Measurements from ENCODE around the gene CD300H. TPM values are rescaled to one million over a fixed set of nuclear protein-coding genes. Genes with fewer than 3 reads are reported as not detected.

Gene CD300H
- polyA plus RNA-seq, 3 donors, result 57.9 to 148 (median 84.7) TPM

DNA sequence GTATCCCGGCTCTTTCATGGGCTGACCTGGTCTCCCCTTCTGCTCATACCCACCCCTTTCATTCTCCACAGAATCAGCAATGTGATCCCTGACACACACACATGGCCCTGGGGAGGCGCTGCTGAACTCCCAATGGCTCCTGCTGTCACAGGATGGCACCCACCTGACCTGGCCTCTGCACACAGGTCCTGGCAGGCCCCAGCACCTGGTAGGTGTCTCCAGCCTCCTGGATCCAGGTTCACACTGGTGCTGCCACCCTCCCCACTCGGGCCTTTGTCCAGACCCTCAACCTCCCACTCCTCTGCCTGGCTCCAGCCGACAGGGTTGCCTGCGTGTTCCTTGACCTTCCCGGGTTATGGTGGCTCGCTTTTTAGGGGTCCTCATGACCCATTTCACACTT, 20.0 kb downstream of the CD300H start:
- TF ChIP-seq, protein P1, sequence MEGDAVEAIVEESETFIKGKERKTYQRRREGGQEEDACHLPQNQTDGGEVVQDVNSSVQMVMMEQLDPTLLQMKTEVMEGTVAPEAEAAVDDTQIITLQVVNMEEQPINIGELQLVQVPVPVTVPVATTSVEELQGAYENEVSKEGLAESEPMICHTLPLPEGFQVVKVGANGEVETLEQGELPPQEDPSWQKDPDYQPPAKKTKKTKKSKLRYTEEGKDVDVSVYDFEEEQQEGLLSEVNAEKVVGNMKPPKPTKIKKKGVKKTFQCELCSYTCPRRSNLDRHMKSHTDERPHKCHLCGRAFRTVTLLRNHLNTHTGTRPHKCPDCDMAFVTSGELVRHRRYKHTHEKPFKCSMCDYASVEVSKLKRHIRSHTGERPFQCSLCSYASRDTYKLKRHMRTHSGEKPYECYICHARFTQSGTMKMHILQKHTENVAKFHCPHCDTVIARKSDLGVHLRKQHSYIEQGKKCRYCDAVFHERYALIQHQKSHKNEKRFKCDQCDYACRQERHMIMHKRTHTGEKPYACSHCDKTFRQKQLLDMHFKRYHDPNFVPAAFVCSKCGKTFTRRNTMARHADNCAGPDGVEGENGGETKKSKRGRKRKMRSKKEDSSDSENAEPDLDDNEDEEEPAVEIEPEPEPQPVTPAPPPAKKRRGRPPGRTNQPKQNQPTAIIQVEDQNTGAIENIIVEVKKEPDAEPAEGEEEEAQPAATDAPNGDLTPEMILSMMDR (IDR thresholded peaks at IDR 0.05), result no peak
- Mint-ChIP-seq H3K27me3 (ENCODE audit: low read depth in 3 of 3) (peaks cover 0 to 3% (median 0%) of the 10 kb centered on the region in 3 donors), H3K4me1 (peaks cover 66% of the 10 kb centered on the region), H3K36me3 (peaks cover 34% of the 10 kb centered on the region in 2 donors), H3K4me3 (peak overlapping the region; percentile 16), H3K9me3 (peaks cover 0 to 2% (median 0%) of the 10 kb centered on the region in 7 donors), H3K27ac (peak overlapping the region; percentile 90 to 98 (median 94))
- H3K4me1 ChIP-seq (ENCODE audit: control insufficient read depth in 1 of 2, insufficient read depth in 2 of 2, low read length in 2 of 2), result peaks cover 67 to 79% of the 10 kb centered on the region in 2 donors
- peaks cover 19 to 23% of the 10 kb centered on the region in 2 donors for H3K36me3 ChIP-seq (replicated peaks in 1 of 2; ENCODE audit: control insufficient read depth in 1 of 2, insufficient read depth in 2 of 2, low read length in 2 of 2)
- H3K27ac ChIP-seq (ENCODE audit: low read depth in 1 of 2, low read length in 2 of 2), result peak overlapping the region in 1 of 2 donors; percentile 98
- H3K27me3 ChIP-seq (ENCODE audit: control insufficient read depth in 2 of 2, insufficient read depth in 2 of 2, low read length in 2 of 2), result no peaks in the 10 kb centered on the region
- peaks cover 32% of the 10 kb centered on the region for H3K79me2 ChIP-seq (ENCODE audit: insufficient read depth, low read length)
- no peak overlapping the region for H3K4me2 ChIP-seq (replicated peaks; ENCODE audit: extremely low read depth, low read length, poor library complexity, severe bottlenecking)
- no peak for DNase-seq
- no peak overlapping the region for H3K9ac ChIP-seq (ENCODE audit: insufficient read depth, low read length, poor library complexity, severe bottlenecking)
- no peak overlapping the region for H2AFZ ChIP-seq (ENCODE audit: insufficient read depth, low read depth, low read length, poor library complexity, severe bottlenecking)
- no peaks in the 10 kb centered on the region for H3K9me3 ChIP-seq (replicated peaks in 1 of 2; ENCODE audit: control insufficient read depth in 1 of 2, insufficient read depth in 1 of 2, low read length in 2 of 2)
- intact Hi-C loops (cut with micrococcal nuclease), result no loop called here
- H4K20me1 ChIP-seq (ENCODE audit: insufficient read depth, low read length), result peaks cover 29% of the 10 kb centered on the region
- WGBS (ENCODE audit: insufficient coverage), result 87% methylated on average over 6 of the region's 7 CpGs
- no peak overlapping the region for H3K4me3 ChIP-seq (replicated peaks in 1 of 3; ENCODE audit: low read depth in 2 of 3, low read length in 3 of 3)

GRCh38 chr17:74546586-74546985, 20.7 kb downstream of the CD300H start:
- H3K4me1 ChIP-seq (ENCODE audit: control insufficient read depth in 1 of 2, insufficient read depth in 2 of 2, low read length in 2 of 2), result peaks cover 62 to 73% of the 10 kb centered on the region in 2 donors
- no peak for DNase-seq

More at GRCh38 chr17:74546586-74546985, 20.7 kb downstream of the CD300H start:
- Histone ChIP-seq H3K27ac (ENCODE audit: low read depth in 1 of 2, low read length in 2 of 2) (peak overlapping the region; percentile 93 to 98), H3K9me3 (replicated peaks in 1 of 2; ENCODE audit: control insufficient read depth in 1 of 2, insufficient read depth in 1 of 2, low read length in 2 of 2) (no peaks in the 10 kb centered on the region), H3K9ac (ENCODE audit: insufficient read depth, low read length, poor library complexity, severe bottlenecking) (peak overlapping the region; percentile 96), H3K4me3 (replicated peaks in 1 of 3; ENCODE audit: low read depth in 2 of 3, low read length in 3 of 3) (peak overlapping the region in 1 of 3 experiments; percentile 89), H2AFZ (ENCODE audit: insufficient read depth, low read depth, low read length, poor library complexity, severe bottlenecking) (peak overlapping the region; percentile 38), H3K36me3 (replicated peaks in 1 of 2; ENCODE audit: control insufficient read depth in 1 of 2, insufficient read depth in 2 of 2, low read length in 2 of 2) (peaks cover 26 to 30% of the 10 kb centered on the region in 2 donors), H4K20me1 (ENCODE audit: insufficient read depth, low read length) (peaks cover 36% of the 10 kb centered on the region), H3K79me2 (ENCODE audit: insufficient read depth, low read length) (peaks cover 38% of the 10 kb centered on the region), H3K27me3 (ENCODE audit: control insufficient read depth in 2 of 2, insufficient read depth in 2 of 2, low read length in 2 of 2) (no peaks in the 10 kb centered on the region), H3K4me2 (replicated peaks; ENCODE audit: extremely low read depth, low read length, poor library complexity, severe bottlenecking) (no peak overlapping the region)
- intact Hi-C loops (cut with micrococcal nuclease), result no loop called here
- Mint-ChIP-seq H3K36me3 (peaks cover 41% of the 10 kb centered on the region in 2 donors), H3K9me3 (peaks cover 0 to 2% (median 0%) of the 10 kb centered on the region in 7 donors), H3K27ac (peak overlapping the region; percentile 90 to 98 (median 95)), H3K4me1 (peaks cover 66% of the 10 kb centered on the region), H3K4me3 (peak overlapping the region in 1 of 2 donors; percentile 22), H3K27me3 (ENCODE audit: low read depth in 3 of 3) (peaks cover 0 to 3% (median 0%) of the 10 kb centered on the region in 3 donors)
- 95% methylated on average over 7 of the region's 7 CpGs for WGBS (ENCODE audit: insufficient coverage)
- TF ChIP-seq, protein P1 (IDR thresholded peaks at IDR 0.05), result no peak
